GM12878 (cell line): ENCODE measurements around the gene PDCD10. TPM values are rescaled to one million over a fixed set of nuclear protein-coding genes. Genes with fewer than 3 reads are reported as not detected.

ENCODE experiments used
- ASH2L ChIP-seq: fragments of 300-600, 200-600 bp; sonication (generic); IDR thresholded peaks from 2 replicates; pipeline ENCODE4 v1.6.1; 2017; ENCODE audit warnings: low read depth, mild to moderate bottlenecking, borderline replicate concordance
- ATF3 ChIP-seq: IDR thresholded peaks from 2 replicates; pipeline ENCODE4 v1.6.1; 2011; ENCODE audit warnings: low read depth, mild to moderate bottlenecking, low read length, moderate library complexity, borderline replicate concordance; ENCODE audit errors: extremely low read depth
- ATF7 ChIP-seq: fragments of 450-650 bp; IDR thresholded peaks from 2 replicates; pipeline ENCODE4 v1.6.1; 2016; ENCODE audit warnings: low read depth, mild to moderate bottlenecking
- CEBPB ChIP-seq, 2 experiments: fragments of 150-350 bp in 1 of 2; IDR thresholded peaks; 2 replicates each; pipeline ENCODE4 v1.6.1; 2012 to 2014; ENCODE audit warnings: low read depth in 2 of 2, low read length in 2 of 2, borderline replicate concordance in 1 of 2, inconsistent platforms in 1 of 2
- CHD1 ChIP-seq: IDR thresholded peaks from 2 replicates; pipeline ENCODE4 v1.6.1; 2012; ENCODE audit warnings: low read depth, low read length, improper control_type of control experiment
- CREB1 ChIP-seq: IDR thresholded peaks from 2 replicates; pipeline ENCODE4 v1.6.1; 2012; ENCODE audit warnings: low read depth, mild to moderate bottlenecking, inconsistent platforms
- DPF2 ChIP-seq: fragments of 450-650 bp; IDR thresholded peaks from 2 replicates; pipeline ENCODE4 v1.6.1; 2017; ENCODE audit warnings: mild to moderate bottlenecking
- EZH2 ChIP-seq: IDR thresholded peaks from 2 replicates; pipeline ENCODE4 v1.6.1; 2012; ENCODE audit warnings: low read depth, mild to moderate bottlenecking, control low read depth, inconsistent platforms, low read length, borderline replicate concordance; ENCODE audit not compliant: control insufficient read depth
- FOXK2 ChIP-seq: fragments of 450-650 bp; IDR thresholded peaks from 2 replicates; pipeline ENCODE4 v1.6.1; 2017; ENCODE audit warnings: mild to moderate bottlenecking, moderate library complexity
- HDAC2 ChIP-seq: fragments of 200-600 bp; sonication (generic); IDR thresholded peaks from 2 replicates; pipeline ENCODE4 v1.6.1; 2017
- JUNB ChIP-seq: IDR thresholded peaks from 2 replicates; pipeline ENCODE4 v1.6.1; 2016; ENCODE audit warnings: antibody characterized with exemption, mild to moderate bottlenecking
- KAT2A ChIP-seq: conservative IDR thresholded peaks from 2 replicates; pipeline ENCODE4 v1.6.1; 2011; ENCODE audit warnings: low read depth, low read length; ENCODE audit not compliant: control insufficient read depth
- MEF2B ChIP-seq: fragments of 450-650 bp; IDR thresholded peaks from 2 replicates; pipeline ENCODE4 v1.6.1; 2018; ENCODE audit warnings: mild to moderate bottlenecking, moderate library complexity; ENCODE audit not compliant: partially characterized antibody, poor library complexity, severe bottlenecking
- MTA2 ChIP-seq: fragments of 450-650 bp; IDR thresholded peaks from 2 replicates; pipeline ENCODE4 v1.6.1; 2016; ENCODE audit warnings: low read depth, mild to moderate bottlenecking, moderate library complexity
- NFIC ChIP-seq: IDR thresholded peaks from 2 replicates; pipeline ENCODE4 v1.6.1; 2012; ENCODE audit warnings: low read depth, mild to moderate bottlenecking, inconsistent platforms, low read length, moderate library complexity
- RBBP5 ChIP-seq: fragments of 200-600 bp; sonication (generic); conservative IDR thresholded peaks from 2 replicates; pipeline ENCODE4 v1.6.1; 2016
- RUNX3 ChIP-seq: IDR thresholded peaks from 2 replicates; pipeline ENCODE4 v1.6.1; 2012; ENCODE audit warnings: low read length, inconsistent platforms
- SMC3 ChIP-seq: IDR thresholded peaks from 2 replicates; pipeline ENCODE4 v1.6.1; 2011; ENCODE audit warnings: low read length, improper control_type of control experiment, borderline replicate concordance
- SPI1 ChIP-seq: IDR thresholded peaks from 2 replicates; pipeline ENCODE4 v1.6.1; 2011; ENCODE audit warnings: low read depth, mild to moderate bottlenecking, low read length, moderate library complexity, borderline replicate concordance; ENCODE audit not compliant: insufficient read depth
- TBL1XR1 ChIP-seq: IDR thresholded peaks from 2 replicates; pipeline ENCODE4 v1.6.1; 2012; ENCODE audit warnings: low read depth, low read length, improper control_type of control experiment
- YY1 ChIP-seq: IDR thresholded peaks from 2 replicates; pipeline ENCODE4 v1.6.1; 2011; ENCODE audit warnings: low read depth, mild to moderate bottlenecking, low read length
- ZBED1 ChIP-seq: IDR thresholded peaks from 2 replicates; pipeline ENCODE4 v1.6.1; 2016; ENCODE audit warnings: borderline replicate concordance
- ZSCAN29 ChIP-seq: fragments of 450-650 bp; IDR thresholded peaks from 2 replicates; pipeline ENCODE4 v1.6.1; 2017; ENCODE audit warnings: mild to moderate bottlenecking, moderate library complexity
- ZZZ3 ChIP-seq: IDR thresholded peaks from 2 replicates; pipeline ENCODE4 v1.6.1; 2011; ENCODE audit warnings: low read depth; ENCODE audit not compliant: control insufficient read depth, insufficient read length
- polyA plus RNA-seq, 11 experiments: library from polyadenylated mRNA; depleted of rRNA in 4 of 11; unstranded in 6 of 11; stranded (reverse) in 5 of 11; fragments of >200 nt; fragmentation: Nextera tagmentation in 4 of 11; fragmentation: Illumina TruSeq in 1 of 11; extraction: Ambion mirVana in 4 of 11; extraction: Trizol in 1 of 11; gene quantifications; 1 replicate in 1 of 11; 2 replicates in 10 of 11; pipeline versions ENCODE4 v1.2.1 to v1.2.3, GENCODE V29; 2011 to 2016; ENCODE audit warnings: inconsistent platforms in 2 of 11, missing spikeins in 2 of 11, low read depth in 1 of 11
- total RNA-seq, 4 experiments: library from RNA; depleted of rRNA in 3 of 4; stranded (reverse); fragments of >200 nt in 3 of 4; fragmentation: Illumina TruSeq in 1 of 4; extraction: Trizol in 1 of 4; gene quantifications; 2 replicates each; pipeline versions ENCODE4 v1.2.1 to v1.2.3, GENCODE V29; 2013 to 2021
- TF ChIP-seq, protein P1 (sequence below): fragments of 450-650 bp; IDR thresholded peaks from 2 replicates; pipeline ENCODE4 v1.6.1; 2017; ENCODE audit warnings: low read depth, mild to moderate bottlenecking, moderate library complexity
- TF ChIP-seq, protein P2 (sequence below): IDR thresholded peaks from 2 replicates; pipeline ENCODE4 v1.6.1; 2011; ENCODE audit warnings: mild to moderate bottlenecking, low read depth, low read length, moderate library complexity; ENCODE audit not compliant: insufficient replicate concordance
- TF ChIP-seq, protein P3 (sequence below): fragments of 450-650 bp; IDR thresholded peaks from 2 replicates; pipeline ENCODE4 v1.6.1; 2016; ENCODE audit warnings: mild to moderate bottlenecking

PDCD10 gene
- total and polyA plus RNA-seq, 10 of the 15 experiments (the other 5 are each of a cell fraction or from before 2014, with no cell fraction given) = 64.1 to 247 (median 125) TPM

- TF ChIP-seq ZSCAN29 (no peak), RUNX3 (0 out of 2 replicates have a peak, but pooled peaks have one; percentile 29), NFIC (peak; percentile 71), YY1 (0 out of 2 replicates have a peak, but pooled peaks have one; percentile 43), ATF3 (peak; percentile 74; the same call in 1 of the 2 replicates), DPF2 (peak; percentile 36; the same call in 1 of the 2 replicates), CREB1 (0 out of 2 replicates have a peak, but pooled peaks have one; percentile 51), MTA2 (0 out of 2 replicates have a peak, but pooled peaks have one; percentile 4), MEF2B (peak; percentile 90), FOXK2 (no peak), CHD1 (no peak), RBBP5 (no peak), ATF7 (peak; percentile 62), TBL1XR1 (no peak), ZZZ3 (no peak), ASH2L (no peak; the same call in 1 of the 2 replicates), SMC3 (no peak), HDAC2 (no peak), ZBED1 (no peak), EZH2 (no peak), KAT2A (no peak), SPI1 (no peak), JUNB (peak; percentile 29), CEBPB (IDR thresholded peaks at IDR 0.05; ENCODE audit: borderline replicate concordance in 1 of 2, low read depth in 2 of 2, low read length in 2 of 2) (no peak)
- TF ChIP-seq, protein P1, sequence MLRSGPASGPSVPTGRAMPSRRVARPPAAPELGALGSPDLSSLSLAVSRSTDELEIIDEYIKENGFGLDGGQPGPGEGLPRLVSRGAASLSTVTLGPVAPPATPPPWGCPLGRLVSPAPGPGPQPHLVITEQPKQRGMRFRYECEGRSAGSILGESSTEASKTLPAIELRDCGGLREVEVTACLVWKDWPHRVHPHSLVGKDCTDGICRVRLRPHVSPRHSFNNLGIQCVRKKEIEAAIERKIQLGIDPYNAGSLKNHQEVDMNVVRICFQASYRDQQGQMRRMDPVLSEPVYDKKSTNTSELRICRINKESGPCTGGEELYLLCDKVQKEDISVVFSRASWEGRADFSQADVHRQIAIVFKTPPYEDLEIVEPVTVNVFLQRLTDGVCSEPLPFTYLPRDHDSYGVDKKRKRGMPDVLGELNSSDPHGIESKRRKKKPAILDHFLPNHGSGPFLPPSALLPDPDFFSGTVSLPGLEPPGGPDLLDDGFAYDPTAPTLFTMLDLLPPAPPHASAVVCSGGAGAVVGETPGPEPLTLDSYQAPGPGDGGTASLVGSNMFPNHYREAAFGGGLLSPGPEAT = peak; percentile 76; the same call in 1 of the 2 replicates
- TF ChIP-seq, protein P2, sequence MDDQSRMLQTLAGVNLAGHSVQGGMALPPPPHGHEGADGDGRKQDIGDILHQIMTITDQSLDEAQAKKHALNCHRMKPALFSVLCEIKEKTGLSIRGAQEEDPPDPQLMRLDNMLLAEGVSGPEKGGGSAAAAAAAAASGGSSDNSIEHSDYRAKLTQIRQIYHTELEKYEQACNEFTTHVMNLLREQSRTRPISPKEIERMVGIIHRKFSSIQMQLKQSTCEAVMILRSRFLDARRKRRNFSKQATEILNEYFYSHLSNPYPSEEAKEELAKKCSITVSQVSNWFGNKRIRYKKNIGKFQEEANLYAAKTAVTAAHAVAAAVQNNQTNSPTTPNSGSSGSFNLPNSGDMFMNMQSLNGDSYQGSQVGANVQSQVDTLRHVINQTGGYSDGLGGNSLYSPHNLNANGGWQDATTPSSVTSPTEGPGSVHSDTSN = no peak
- TF ChIP-seq, protein P3, sequence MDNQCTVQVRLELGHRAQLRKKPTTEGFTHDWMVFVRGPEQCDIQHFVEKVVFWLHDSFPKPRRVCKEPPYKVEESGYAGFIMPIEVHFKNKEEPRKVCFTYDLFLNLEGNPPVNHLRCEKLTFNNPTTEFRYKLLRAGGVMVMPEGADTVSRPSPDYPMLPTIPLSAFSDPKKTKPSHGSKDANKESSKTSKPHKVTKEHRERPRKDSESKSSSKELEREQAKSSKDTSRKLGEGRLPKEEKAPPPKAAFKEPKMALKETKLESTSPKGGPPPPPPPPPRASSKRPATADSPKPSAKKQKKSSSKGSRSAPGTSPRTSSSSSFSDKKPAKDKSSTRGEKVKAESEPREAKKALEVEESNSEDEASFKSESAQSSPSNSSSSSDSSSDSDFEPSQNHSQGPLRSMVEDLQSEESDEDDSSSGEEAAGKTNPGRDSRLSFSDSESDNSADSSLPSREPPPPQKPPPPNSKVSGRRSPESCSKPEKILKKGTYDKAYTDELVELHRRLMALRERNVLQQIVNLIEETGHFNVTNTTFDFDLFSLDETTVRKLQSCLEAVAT = no peak
These were observed 15.7 kb upstream of the PDCD10 start (continued) for GRCh38 chr3:167750272-167750971.
